ENCODE data around the gene SLC25A44. TPM values are rescaled to one million over a fixed set of nuclear protein-coding genes. Genes with fewer than 3 reads are reported as not detected.
"Not testable (repeated sequence)": the region's sequence is repeated elsewhere in the genome, so short reads cannot be mapped to it uniquely, and the experiment has no call there.

The SLC25A44 gene
- polyA plus RNA-seq, 10 donors: 10.2 to 14.4 (median 11.3) TPM

DNA sequence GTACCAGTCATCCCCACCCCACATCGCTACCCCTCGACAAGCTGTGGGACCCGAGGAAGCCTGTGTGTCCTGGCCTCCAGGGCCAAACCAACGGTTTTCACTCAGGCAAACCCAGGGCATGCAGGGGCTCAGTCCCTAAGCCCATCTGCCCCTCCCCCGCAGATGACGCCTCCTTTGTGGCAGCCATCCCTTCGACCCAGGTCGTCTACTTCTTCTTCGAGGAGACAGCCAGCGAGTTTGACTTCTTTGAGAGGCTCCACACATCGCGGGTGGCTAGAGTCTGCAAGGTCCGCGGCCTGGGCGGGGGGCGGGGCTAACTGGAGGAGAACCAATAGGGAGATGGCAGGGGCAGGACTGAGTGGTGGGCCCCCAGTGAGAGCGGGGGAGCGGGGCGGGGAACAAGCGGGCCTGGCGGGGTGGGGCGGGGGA is 33.1 kb upstream of the SLC25A44 start:
- peak; percentile 83 to 96 (median 91) for DNase-seq

DNA sequence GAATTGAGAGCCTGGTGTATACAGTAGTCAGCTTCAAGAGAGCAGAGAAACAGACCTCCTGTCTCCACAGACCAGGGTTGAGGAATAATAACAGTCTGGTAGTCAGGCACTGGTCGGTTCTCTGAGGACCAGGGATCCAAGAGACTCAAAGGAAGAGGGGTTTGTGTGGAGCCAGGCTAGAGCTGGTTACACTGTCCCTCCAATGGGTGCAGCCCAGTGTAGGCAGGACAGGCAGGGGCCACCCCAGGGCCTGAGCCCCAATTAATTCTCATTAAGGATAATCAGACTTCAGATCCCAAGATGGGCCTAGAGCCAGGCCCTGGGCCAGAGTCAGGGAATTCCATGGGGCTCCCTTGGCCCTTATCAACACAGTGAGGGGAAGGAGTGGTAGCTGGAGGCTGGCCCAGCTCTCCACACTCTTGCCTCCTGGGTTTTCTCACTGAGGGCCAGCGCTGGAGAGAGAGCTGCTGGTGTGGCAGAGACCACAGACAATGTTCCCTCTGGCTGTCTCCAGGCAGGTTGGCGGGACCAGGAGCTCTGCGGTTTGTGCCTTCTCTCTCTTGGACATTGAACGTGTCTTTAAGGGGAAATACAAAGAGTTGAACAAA is 31.4 kb upstream of the SLC25A44 start:
- DNase-seq: no peak

DNA sequence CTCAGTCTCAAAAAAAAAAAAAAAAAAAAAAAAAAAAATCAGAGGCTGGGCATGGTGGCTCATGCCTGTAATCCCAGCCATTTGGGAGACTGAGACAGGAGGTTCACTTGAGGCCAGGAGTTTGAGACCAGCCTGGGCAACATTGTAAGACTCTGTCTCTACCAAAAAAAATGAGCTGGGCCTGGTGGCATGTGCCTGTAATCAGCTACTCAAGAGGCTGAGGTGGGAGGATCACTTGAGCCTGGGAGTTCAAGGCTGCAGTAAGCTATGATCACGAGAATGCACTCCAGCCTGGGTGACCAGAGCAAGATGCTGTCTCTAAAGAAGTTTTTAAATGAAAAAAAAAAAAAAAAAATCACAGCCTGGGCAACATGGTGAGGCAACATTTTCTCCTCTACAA is 30.2 kb upstream of the SLC25A44 start:
- no peak for DNase-seq

DNA sequence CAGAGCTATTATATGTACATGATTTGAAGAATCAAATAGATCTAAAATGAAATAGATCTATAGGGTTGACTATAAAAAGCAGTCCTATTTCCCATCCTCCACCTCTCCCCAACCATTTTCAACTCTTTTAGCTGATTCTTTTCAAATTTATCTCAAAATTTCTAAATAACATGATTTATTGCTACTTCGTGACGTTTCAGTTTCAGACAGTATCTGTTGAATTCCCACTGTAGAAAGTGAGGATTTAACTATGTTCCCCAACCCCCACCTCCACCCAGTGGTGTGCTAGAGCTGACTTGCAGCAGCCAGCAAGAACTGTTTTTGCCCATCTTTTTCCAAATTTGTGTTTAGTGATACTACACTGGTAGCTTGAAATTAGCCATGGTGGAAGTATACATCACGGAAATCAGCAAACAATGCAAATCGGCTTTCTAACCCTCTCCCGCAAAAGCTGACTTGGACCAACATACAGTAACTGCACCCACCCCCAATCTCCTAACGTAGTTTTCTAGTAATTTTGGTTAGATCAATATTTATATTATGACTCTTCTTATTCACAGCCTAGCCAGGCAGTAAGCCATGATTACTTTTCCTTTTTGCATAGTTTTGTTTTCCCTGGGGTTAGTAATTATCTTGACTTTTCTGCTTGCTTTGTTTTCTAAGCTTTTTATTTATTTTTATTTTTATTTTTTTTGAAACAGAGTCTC is 29.6 kb upstream of the SLC25A44 start:
- DNase-seq: no peak

DNA sequence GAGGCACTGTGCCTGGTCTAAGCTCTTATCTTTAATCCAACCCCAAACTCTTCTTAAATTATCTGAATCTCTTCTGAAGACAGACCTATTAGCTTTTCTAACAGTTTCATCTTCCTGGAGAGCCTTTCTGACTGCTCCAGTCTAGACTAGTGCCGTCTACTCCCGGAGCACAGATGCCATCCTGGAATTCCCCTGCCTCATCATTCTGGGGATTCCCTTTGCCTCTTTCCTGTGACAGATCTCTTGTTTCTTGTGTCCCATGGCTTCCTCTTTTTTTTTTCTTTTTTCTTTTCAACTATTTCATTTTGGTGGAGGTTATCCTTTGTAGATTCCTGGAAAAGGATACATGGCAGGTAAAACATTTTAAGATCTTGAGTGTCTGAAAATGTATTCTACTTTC is 28.8 kb upstream of the SLC25A44 start:
- DNase-seq: no peak

DNA sequence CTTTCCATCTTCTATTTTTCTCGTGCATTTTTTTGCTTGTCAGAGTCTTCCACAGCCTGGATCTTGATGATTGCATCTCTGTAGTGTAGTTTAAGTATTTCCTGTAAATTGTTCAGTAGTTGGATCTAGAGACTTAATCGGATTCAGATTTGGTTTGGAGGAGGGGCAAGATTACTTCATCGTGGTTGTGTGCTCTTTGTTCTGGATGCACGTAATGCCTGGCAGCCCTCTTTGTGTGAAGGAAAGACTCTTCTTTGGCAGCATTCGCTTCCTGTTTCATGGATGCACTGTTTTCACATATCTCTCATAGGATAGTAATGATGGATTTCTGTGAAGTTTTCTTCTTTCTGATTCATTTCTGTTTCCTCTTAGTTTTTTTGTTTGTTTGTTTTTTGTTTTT is 26.4 kb upstream of the SLC25A44 start:
- DNase-seq: no peak

DNA sequence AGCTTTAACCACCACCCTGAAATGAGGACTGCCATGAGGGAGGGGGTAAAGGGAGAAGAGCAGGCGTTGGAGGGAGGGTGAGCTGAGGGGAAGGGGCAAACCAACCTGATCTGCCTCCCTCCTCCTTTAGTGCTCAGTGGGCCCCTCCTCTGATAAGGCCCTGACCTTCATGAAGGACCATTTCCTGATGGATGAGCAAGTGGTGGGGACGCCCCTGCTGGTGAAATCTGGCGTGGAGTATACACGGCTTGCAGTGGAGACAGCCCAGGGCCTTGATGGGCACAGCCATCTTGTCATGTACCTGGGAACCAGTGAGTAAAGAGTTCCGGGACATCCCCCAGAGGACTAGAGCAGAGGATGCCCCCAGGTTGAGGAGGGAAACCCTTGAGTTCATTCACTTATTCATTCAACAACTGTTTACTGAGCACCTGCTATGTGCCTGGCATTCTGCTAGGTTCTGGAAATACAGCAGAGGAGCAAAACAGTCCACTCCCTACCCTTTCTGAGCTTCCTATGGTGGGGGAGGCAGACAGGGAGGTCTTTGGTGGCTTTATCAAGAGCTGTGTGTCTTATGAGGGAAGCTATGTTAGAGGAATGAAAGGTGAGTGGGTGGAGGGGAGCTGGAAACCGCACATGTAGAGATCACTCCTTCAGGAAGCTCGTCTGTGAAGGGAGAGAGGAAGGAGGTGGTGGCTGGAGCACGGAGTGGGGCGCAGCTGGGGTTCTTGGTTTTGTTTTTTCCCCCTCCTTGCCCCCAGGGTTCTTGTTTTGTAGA is 21.0 kb upstream of the SLC25A44 start:
- DNase-seq: no peak

DNA sequence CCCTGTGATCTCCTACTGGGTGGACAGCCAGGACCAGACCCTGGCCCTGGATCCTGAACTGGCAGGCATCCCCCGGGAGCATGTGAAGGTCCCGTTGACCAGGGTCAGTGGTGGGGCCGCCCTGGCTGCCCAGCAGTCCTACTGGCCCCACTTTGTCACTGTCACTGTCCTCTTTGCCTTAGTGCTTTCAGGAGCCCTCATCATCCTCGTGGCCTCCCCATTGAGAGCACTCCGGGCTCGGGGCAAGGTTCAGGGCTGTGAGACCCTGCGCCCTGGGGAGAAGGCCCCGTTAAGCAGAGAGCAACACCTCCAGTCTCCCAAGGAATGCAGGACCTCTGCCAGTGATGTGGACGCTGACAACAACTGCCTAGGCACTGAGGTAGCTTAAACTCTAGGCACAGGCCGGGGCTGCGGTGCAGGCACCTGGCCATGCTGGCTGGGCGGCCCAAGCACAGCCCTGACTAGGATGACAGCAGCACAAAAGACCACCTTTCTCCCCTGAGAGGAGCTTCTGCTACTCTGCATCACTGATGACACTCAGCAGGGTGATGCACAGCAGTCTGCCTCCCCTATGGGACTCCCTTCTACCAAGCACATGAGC is 17.2 kb upstream of the SLC25A44 start:
- no peak for DNase-seq

DNA sequence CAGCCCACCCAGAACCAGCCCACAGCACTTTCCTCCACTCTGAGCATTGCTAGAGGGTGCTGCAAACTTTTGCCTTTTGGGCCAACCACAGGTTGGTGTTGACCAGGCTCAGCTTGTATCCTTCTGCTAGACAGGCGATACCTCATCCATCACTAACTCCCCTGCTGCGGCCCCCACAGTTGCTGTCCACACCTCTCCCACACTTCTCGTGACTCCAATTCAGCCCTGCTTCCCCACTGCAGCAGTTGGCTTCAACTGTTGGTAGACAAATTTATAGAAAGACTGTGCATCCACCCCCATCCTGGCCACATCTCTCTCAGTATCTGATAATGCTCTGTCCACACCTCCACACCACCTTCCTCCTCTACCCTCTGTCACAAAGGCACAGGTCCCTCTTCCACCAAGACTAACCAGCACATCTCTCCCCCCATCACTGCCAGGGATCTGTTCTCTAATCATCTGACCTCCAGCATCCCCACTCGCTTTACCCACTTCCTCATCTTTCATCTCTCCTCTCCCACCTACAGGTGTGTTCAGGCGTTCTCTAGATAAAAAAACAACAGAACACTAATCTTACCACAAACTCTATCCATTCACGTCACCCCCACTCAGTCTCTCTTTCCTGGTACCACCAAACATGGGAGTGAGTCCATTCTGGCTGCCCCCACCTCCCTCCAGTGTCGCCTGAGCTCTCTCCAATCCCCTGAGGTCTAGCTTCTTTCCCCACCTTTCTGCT is 15.8 kb upstream of the SLC25A44 start:
- no peak for DNase-seq

DNA sequence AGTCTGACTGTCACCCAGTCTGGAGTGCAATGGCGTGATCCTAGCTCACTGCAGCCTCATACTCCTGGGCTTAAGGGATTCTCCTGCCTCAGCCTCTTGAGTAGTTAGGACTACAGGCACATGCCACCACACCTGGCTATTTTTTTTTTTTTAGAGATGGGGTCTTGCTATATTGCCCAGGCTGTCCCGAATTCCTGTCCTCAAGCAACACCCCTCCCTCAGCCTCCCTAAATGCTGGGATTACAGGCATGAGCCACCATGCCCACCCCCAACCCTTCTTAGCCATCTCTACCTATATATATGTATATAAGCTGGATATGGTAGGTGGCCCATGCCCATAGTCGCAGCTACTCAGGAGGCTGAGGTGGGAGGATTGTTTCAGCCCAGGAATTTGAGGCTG is 13.4 kb upstream of the SLC25A44 start:
- DNase-seq: no peak

DNA sequence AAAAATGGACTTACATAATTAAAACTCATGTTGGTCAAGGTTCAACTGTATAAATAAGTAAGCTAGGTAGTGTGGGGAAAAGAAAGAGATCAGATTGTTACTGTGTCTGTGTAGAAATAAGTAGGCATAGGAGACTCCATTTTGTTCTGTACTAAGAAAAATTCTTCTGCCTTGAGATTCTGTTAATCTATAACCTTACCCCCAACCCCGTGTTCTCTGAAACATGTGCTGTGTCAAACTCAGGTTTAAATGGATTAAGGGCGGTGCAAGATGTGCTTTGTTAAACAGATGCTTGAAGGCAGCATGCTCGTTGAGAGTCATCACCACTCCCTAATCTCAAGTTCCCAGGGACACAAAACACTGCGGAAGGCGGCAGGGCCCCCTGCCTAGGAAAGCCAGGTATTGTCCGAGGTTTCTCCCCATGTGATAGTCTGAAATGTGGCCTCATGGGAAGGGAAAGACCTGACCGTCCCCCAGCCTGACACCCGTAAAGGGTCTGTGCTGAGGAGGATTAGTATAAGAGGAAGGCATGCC is 12.4 kb upstream of the SLC25A44 start:
- not testable (repeated sequence) for DNase-seq

DNA sequence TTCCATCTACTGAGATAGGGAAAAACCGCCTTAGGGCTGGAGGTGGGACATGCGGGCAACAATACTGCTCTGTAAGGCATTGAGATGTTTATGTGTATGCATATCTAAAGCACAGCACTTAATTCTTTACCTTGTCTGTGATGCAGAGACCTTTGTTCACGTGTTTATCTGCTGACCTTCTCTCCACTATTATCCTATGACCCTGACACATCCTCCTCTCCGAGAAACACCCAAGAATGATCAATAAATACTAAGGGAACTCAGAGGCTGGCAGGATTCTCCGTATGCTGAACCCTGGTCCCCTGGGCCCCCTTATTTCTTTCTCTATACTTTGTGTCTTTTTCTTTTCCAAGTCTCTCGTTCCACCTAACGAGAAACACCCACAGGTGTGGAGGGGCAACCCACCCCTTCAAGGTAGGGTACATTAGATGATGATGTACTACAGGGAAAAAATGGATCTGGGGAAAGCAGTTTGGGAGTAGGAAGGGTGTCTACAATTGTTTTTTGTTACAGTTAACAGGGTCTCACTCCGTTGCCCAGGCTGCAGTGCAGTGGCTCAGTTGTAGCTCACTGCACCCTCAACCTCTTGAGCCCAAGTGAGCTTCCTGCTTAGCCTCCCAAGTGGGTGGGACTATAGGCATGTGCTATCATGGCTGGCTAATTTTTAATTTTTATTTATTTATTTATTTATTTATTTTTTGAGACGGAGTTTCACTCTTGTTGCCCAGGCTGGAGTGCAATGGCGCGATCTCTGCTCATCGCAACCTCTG is 11.7 kb upstream of the SLC25A44 start:
- DNase-seq: not testable (repeated sequence)

DNA sequence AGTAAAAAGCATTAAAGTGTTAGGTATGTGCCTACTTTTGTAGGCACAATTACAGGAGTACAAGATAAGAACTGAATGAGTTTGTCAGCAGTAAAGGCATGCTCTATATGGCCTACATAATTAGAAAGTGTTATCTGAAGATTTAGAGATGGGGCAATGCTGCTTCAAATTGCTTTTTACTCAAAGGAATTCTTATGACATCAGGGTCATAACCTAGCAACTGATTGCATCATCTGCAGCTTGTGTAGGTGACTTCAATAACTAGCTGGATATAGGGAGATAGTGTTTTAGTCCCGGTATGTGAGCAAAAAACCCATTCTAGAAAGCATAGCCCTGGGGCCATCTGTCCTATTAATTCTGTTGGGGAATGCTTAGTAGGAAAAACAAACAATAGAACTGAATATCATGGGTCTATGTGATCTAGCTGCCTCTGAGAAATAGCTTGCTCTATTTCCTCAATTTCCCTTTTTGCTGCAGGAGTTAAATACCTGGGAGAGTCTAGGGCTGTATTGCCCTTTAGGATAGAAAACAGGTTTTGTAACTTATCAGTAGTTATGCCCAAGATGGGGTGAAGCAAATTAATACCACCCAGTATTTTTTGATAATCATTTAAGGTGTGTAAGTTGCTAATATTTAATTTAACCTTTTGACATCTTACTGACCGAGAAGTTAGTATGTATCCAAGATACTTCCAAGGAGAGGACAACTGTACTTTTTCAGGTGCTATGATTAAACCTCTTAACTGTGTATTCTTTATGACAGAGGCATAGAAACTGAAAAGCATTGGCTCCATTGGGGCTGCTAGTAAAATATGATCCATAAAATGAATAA is 7.3 kb upstream of the SLC25A44 start:
- DNase-seq: not testable (repeated sequence)

DNA sequence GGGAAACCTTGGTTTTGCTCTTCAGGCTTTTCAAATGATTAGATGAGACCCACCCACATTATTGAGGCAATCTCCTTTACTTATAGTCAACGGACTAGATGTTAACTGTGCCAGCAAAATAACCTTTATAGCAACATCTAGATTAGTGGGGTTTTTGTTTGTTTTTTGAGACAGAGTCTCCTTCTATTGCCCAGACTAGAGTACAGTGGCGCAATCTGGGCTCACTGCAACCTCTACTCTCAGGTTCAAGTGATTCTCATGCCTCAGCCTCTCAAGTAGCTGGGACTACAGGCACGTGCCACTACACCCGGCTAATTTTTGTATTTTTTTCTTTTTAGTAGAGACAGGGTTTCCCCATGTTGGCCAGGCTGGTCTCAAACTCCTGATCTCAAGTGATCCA is 3.6 kb upstream of the SLC25A44 start:
- not testable (repeated sequence) for DNase-seq

DNA sequence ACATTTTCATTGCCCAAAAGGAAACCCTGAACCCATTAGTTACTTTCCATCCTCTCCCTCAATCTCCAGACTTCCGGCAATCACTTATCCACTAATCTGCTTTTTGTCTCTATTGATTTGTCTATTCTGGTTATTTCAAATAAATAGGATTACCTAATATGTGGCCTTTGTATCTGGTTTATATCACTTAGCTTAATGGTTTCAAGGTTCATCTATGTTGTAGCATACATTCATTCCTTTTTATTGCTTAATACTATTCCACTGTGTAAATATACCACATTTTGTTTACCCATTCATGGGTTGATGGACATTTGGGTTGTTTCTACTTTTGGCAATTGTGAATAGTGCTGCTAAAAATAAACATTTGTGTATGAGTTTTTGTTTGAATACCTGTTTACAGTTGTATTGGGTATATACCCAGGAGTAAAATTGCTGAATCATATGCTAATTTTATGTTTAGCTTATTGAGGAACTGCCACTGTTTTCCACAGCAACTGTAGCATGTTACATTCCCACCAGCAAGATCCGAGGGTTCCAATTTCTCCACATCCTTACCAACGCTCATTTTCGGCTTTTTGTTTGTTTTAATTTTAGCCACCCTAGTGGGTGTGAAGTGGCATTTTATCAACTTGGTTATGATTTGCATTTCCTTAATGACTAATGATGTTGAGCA is 2.5 kb upstream of the SLC25A44 start:
- no peak for DNase-seq

DNA sequence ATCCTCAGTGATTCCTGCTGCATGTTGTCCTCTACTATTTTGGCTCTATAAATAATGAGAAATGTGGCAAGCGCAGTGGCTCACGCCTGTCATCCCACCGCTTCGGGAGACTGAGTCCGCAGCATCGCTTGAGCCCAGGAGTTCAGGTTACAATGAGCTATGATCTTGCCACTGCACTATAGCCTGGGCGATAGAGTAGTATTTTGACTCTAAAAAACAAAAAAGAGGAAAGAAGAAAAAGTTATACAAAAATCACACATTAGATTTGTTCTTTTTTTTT is 756 bp upstream of the SLC25A44 start:
- no peak for DNase-seq

DNA sequence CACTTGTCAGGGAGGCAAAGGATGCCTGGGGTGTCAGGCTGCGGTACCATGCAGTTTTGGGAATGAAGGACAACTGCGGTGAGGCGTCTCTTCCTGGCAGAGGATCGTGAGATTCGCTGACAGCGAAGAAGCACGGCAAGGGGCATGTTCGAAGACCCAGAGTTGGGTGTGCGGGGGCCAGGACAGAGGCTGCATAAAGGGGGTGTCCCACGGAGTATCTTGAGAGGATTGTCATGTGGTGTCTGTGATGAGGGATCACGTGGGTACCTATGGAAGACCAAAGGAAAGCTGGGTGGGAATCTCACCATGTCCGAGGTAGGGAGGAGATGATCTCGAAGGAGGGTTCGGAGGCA is 372 bp downstream of the SLC25A44 start:
- no peak for DNase-seq

DNA sequence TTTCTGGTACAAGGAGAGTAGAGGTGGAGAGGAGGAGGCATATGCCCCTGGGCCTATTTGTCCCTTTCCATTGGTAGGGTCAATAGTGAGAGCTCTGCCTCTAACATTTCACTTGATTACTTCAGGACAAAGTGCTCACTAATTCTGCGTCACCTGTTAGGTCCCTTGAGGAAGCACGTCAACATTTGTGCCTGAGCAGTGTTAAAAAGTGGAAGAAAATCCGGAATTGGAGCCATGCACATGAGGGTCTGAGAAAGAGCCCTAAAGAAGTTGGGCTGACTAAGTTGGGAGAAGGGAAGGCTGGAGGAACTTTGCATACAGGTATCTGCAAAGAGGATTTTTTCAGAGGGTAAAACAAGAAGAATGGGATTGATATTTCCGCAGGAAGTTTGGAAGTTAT is 1.9 kb downstream of the SLC25A44 start:
- DNase-seq: no peak

DNA sequence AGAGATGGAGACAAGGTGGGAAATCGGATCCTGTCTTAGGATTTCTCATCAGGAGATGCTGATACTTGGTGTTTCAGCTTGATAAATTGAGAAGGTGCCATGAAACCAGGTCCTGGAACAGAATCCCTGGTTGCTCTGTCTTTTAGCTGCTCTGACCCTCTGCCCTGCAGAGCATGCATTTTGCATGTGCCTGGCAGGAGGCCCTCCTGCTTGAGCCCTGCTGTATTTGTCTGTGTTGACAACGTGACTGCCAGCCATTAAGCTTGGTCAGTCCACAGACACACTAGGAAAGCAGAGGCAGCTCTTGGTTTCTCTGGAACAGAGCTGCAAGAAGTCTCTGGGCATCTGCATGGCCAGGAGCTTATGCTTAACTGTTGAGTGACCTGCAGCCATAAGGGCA is 2.5 kb downstream of the SLC25A44 start:
- no peak for DNase-seq

Measured in muscle of back (tissue), 11 donors.